SJCRH30 (cell line): ENCODE results near the gene MYBPH. TPM values are rescaled to one million over a fixed set of nuclear protein-coding genes. Genes with fewer than 3 reads are reported as not detected.

ENCODE experiments used
- DNase-seq, 2 experiments: peaks; one replicate each; pipeline ENCODE4 v3.0.0-alpha.2; 2015 to 2020
- H3K27ac ChIP-seq: fragments of 250-450 bp; sonication (Bioruptor Pico); 2 replicates; pipeline ENCODE4 v1.5.1; 2020; ENCODE audit warnings: mild to moderate bottlenecking, moderate library complexity
- H3K27me3 ChIP-seq: fragments of 250-450 bp; sonication (Bioruptor Pico); 2 replicates; pipeline ENCODE4 v1.5.1; 2020; ENCODE audit warnings: mild to moderate bottlenecking, moderate library complexity
- H3K36me3 ChIP-seq: fragments of 250-450 bp; sonication (Bioruptor Pico); 2 replicates; pipeline ENCODE4 v1.5.1; 2020; ENCODE audit warnings: mild to moderate bottlenecking, moderate library complexity
- H3K4me1 ChIP-seq: fragments of 250-450 bp; sonication (Bioruptor Pico); 2 replicates; pipeline ENCODE4 v1.5.1; 2020; ENCODE audit warnings: mild to moderate bottlenecking, moderate library complexity
- H3K4me3 ChIP-seq: fragments of 250-450 bp; sonication (Bioruptor Pico); 2 replicates; pipeline ENCODE4 v1.5.1; 2020; ENCODE audit warnings: mild to moderate bottlenecking, moderate library complexity
- H3K9me3 ChIP-seq: fragments of 250-450 bp; sonication (Bioruptor Pico); replicated peaks from 2 replicates; pipeline ENCODE4 v1.5.1; 2020; ENCODE audit warnings: mild to moderate bottlenecking, moderate library complexity
- total RNA-seq: library from RNA; depleted of rRNA; stranded (reverse); fragments of >200 nt; shearing (Covaris generic); gene quantifications from 2 replicates; pipeline ENCODE4 v1.2.3, GENCODE V29; 2014

The MYBPH gene
- total RNA-seq, 1 experiment from 2014 or later: 1.8 TPM

DNA sequence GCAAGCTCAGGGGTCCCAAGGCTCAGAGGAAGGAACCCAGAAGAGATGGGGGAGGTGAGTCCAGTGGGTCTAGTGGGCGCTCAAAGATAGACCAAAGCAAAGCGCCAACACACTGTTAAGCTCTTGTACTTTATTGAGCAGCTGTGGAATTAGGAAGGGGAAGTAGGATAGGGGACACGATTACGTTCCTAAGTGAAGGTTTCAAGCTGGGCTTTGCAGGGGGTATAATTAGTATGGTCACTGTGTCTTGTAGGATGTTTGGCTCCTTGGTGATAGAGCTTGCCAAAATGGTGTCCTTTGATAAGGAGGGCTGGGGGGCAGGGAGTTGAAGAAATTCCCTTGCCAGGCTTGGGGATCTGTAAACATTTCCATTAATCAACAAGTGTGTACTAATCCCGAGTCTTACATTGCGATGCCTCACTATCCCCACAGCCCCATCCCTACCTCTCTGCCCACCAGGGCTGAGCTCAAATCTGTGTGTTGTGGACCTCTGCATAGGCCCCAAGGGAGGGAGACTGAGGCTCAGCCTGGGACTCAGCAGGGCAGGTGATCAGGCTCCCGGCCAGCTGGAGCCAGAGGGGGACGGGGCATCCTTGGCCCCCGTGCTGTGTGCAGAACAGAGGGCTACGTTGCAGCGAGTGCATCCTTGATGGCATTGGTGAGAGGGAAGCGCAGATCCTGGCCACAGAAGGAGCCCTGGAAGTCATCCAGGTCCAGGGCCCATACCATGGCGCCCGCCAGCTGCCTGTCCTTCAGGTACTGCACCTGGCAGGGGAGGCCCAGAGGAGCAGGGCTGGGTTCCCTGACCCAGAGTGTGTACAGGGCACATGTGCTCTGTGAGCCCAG, 3.4 kb upstream of the MYBPH start:
- no peak for DNase-seq
- Histone ChIP-seq H3K4me1 (peaks cover 51% of the 10 kb centered on the region), H3K4me3 (no peak overlapping the region), H3K9me3 (no peaks in the 10 kb centered on the region), H3K27ac (peak overlapping the region; percentile 55; the same call in 1 of the 2 replicates), H3K36me3 (no peaks in the 10 kb centered on the region), H3K27me3 (no peaks in the 10 kb centered on the region)

- peaks cover 61% of the 10 kb centered on the region for H3K4me1 ChIP-seq
- H3K27me3 ChIP-seq: no peaks in the 10 kb centered on the region
- H3K36me3 ChIP-seq: no peaks in the 10 kb centered on the region
- DNase-seq: peak; percentile 48 to 60
- H3K9me3 ChIP-seq: no peaks in the 10 kb centered on the region
- H3K4me3 ChIP-seq: no peak overlapping the region
- peak overlapping the region; percentile 55 for H3K27ac ChIP-seq
Measured at GRCh38 chr1:203178083-203178482, 2.5 kb upstream of the MYBPH start.

DNA sequence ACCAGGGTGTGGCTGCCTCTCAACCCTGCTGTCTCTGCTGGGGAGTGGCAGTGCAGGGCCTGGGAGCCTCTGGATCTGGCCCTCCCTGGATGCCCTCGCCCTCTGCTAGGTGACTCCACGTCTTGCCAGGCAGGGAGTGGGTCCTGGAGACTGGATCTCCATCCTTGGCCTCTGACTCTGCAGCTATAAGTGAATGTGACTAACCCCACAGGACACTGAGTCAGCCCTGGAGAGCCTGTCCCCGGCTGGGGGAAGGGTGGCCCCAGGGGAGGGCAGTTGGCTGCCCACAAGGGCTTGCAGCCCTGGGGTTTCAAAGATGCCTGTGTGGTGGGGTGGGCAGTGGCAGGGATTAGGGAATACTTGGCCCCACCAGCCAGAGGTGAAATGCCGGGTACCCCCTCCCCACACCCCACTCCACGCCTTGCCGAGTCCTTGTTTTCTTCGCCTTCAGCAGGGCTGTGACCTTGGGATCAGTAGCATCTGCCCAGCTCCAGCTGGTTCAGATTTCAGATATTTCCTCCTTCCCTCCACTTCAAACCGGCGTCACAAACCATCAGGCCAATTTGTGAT, 1.9 kb upstream of the MYBPH start:
- no peaks in the 10 kb centered on the region for H3K27me3 ChIP-seq
- peak overlapping the region; percentile 55 for H3K27ac ChIP-seq
- no peaks in the 10 kb centered on the region for H3K36me3 ChIP-seq
- H3K9me3 ChIP-seq: no peaks in the 10 kb centered on the region
- H3K4me1 ChIP-seq: peaks cover 66% of the 10 kb centered on the region
- no peak overlapping the region for H3K4me3 ChIP-seq
- peak; percentile 61 to 65 for DNase-seq

DNA sequence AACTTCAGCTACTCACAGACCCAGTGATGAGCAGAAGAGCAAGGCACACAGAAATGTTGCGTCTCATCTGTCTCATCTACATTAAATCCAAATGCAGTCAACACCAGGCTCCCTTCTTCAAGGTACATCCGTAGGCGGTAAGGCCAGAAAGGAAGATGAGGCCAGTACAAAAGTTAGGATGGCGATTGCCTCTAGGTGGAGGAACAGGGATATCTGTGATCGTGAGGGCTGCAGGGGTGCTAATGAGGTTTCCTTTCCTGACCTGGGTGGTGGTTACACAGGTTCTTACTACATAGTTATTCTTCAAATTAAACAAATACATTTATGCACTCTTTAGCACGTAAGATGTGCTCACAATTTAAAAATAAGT, 1.4 kb upstream of the MYBPH start:
- no peaks in the 10 kb centered on the region for H3K27me3 ChIP-seq
- peak in 1 of 2 experiments; percentile 40 for DNase-seq
- peak overlapping the region; percentile 55; the same call in 1 of the 2 replicates for H3K27ac ChIP-seq
- H3K36me3 ChIP-seq: no peaks in the 10 kb centered on the region
- no peaks in the 10 kb centered on the region for H3K9me3 ChIP-seq
- peaks cover 70% of the 10 kb centered on the region for H3K4me1 ChIP-seq
- no peak overlapping the region for H3K4me3 ChIP-seq

DNA sequence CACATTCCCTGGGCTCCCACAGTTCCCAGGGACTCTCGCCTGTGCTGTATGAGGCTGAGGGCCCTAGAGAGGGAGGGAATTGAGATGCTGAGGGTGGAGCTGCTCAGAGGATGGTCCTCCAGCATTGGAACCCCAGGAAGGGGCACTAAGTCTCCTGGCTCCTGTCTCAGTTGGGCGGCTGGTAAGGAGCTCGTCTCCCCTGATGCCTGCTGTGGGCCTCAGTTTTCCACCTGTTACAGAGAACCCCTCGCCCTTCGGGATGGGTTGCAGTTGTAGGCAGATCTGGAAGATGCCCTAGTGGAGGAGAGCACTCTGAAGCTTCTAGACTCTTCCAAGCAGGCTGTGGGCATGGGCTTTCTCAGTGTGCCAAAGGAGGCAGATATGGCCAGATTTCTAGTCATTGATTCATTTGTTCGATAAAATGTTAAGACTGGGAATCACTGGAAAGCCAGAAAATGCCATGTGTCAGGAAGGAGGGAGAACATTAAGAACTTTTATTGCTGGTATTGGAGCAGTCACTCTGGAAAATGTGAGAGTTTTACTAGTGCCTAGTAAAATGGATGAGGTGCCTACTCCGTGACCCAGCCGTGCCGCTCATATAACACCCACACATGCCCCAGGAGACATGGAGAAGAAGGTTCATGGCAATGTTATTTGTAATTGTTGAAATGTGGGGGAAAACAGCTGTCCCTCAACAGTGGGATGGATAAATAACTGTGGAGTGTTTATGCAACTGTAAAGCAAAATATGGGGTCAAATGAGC, 828 bp upstream of the MYBPH start:
- Histone ChIP-seq H3K36me3 (no peaks in the 10 kb centered on the region), H3K27ac (peak overlapping the region; percentile 55; the same call in 1 of the 2 replicates), H3K27me3 (no peaks in the 10 kb centered on the region), H3K4me3 (no peak overlapping the region), H3K9me3 (no peaks in the 10 kb centered on the region), H3K4me1 (peaks cover 75% of the 10 kb centered on the region)
- no peak for DNase-seq

DNA sequence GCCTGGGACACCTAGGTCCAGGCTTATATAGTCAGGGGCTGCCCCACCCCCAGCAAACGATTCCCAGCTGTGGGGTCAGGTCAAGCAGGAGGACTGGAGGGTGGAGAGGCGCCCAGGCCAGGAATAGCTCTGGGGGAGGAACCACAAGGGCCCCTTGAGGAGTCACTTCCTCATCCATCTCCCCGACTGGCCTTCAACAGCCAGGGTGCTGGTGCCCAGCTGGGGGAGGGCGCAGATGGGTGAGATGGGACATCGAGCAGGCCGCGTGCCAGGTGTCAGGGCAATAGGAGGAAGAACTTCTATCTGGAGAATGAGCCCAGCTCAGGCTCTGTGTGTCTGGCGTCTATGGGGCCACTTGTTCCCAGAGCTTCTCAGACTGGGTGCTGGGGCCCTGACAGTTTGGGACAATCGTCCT, 208 bp upstream of the MYBPH start:
- H3K9me3 ChIP-seq: no peaks in the 10 kb centered on the region
- no peak overlapping the region for H3K27ac ChIP-seq
- H3K4me3 ChIP-seq: no peak overlapping the region
- H3K27me3 ChIP-seq: no peaks in the 10 kb centered on the region
- H3K36me3 ChIP-seq: peaks cover 4% of the 10 kb centered on the region; the same call in 1 of the 2 replicates
- H3K4me1 ChIP-seq: peaks cover 75% of the 10 kb centered on the region
- no peak for DNase-seq

- H3K9me3 ChIP-seq: no peaks in the 10 kb centered on the region
- DNase-seq: no peak
- H3K27me3 ChIP-seq: no peaks in the 10 kb centered on the region
- peaks cover 75% of the 10 kb centered on the region for H3K4me1 ChIP-seq
- H3K4me3 ChIP-seq: no peak overlapping the region
- peak overlapping the region; percentile 82; the same call in 1 of the 2 replicates for H3K27ac ChIP-seq
- peaks cover 10% of the 10 kb centered on the region; the same call in 1 of the 2 replicates for H3K36me3 ChIP-seq
Measured at GRCh38 chr1:203174324-203174985, 1.2 kb downstream of the MYBPH start.

DNA sequence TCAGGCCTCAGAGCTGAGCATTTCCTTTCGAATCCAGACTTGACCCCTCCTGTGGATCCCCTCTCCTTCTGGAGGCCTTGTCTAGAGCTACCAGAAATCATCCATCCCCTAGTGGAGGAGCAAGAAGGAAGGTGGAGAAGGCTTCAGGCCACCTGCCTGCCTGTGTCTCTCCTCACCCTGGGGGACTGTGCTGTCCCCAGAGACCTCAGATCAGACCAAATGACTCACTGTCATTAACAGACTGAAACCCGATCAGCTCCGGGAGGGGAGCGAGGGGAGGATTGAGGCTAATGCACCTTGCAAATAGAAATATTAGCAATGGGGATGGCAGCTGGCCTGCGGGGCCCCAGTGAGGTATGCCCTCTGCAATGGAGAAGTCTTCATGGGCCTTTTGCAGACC, 2.1 kb downstream of the MYBPH start:
- DNase-seq: peak; percentile 96 to 97
- H3K27ac ChIP-seq: peak overlapping the region; percentile 82
- no peak overlapping the region for H3K4me3 ChIP-seq
- H3K36me3 ChIP-seq: peaks cover 10% of the 10 kb centered on the region; the same call in 1 of the 2 replicates
- no peaks in the 10 kb centered on the region for H3K27me3 ChIP-seq
- peaks cover 69% of the 10 kb centered on the region for H3K4me1 ChIP-seq
- H3K9me3 ChIP-seq: no peaks in the 10 kb centered on the region

DNA sequence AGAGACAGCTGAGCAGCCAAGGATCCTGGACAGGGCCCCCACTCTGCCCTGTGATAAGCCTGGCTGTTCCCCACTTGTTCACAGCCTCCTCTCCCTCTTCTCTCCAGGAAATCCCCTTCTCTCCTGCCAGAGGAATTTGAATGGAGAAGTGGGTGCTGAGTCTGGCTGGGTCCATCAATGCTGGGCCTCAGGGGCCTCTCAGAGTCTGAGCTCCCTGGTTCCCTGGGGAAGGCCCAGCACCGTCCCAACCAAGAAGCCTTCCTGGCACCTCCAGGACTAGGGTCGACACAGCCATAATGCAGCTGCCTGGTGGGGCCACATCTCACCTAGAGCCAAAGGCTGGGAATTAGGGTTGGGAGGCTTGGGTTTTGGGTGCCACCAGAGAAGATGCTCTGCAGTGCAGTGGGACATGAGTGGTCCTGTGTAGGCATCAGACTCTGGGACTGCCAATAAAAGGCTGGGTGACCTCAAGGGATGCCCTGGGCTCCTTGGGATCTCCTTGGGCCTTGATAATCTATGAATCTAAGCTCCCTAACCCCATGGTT, 2.5 kb downstream of the MYBPH start:
- peaks cover 11% of the 10 kb centered on the region for H3K36me3 ChIP-seq
- no peaks in the 10 kb centered on the region for H3K9me3 ChIP-seq
- DNase-seq: no peak
- H3K4me3 ChIP-seq: no peak overlapping the region
- peak overlapping the region; percentile 82 for H3K27ac ChIP-seq
- no peaks in the 10 kb centered on the region for H3K27me3 ChIP-seq
- peaks cover 64% of the 10 kb centered on the region for H3K4me1 ChIP-seq

GRCh38 chr1:203172184-203173010, 3.2 kb downstream of the MYBPH start:
- no peaks in the 10 kb centered on the region for H3K9me3 ChIP-seq
- H3K4me1 ChIP-seq: peaks cover 57% of the 10 kb centered on the region
- H3K27me3 ChIP-seq: no peaks in the 10 kb centered on the region
- peak; percentile 91 to 94 for DNase-seq
- peaks cover 15% of the 10 kb centered on the region for H3K36me3 ChIP-seq
- H3K27ac ChIP-seq: peak overlapping the region; percentile 82
- no peak overlapping the region for H3K4me3 ChIP-seq

DNA sequence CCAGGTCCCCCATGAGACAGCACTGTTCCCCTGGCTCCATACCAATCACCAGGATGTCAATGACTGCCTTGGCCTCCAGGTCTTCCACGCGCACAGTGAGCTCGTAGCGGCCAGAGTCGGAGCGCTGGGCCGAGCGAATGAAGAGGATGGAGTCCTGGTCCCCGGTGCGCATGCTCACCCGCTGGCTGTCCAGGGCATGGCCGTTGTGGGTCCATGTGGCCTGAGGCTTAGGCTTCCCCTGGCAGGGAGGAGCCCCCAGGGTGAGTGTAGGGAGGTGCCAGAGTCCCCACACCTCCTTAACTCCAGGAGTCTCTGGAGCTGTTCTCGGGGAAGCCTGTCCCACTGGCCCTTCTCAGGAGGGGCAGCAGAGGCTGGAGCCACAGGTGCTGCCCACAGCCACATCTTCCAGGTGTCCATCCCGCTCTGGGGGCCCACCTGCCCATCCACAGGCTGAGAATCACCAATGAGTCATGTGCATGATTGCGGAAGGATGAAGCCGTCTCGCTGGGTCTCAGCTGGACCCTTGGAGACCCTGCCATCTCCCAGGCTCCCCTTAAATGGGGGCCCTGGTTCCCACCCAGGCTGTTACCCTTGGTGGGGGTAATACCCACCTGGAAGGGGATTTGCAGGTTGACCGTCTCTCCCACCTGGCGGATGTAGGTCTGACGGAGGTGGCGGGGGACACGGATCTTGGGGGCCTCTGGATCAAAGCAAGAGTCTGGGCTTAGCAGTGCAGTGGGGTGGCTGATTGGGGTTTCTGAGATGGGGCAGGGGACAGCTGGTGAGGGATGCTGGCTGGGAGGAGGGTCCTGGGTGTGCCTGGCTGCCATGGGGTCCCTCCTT, 4.1 kb downstream of the MYBPH start:
- no peaks in the 10 kb centered on the region for H3K9me3 ChIP-seq
- no peaks in the 10 kb centered on the region for H3K27me3 ChIP-seq
- DNase-seq: no peak
- H3K4me1 ChIP-seq: peaks cover 49% of the 10 kb centered on the region
- no peak overlapping the region for H3K27ac ChIP-seq
- no peak overlapping the region for H3K4me3 ChIP-seq
- H3K36me3 ChIP-seq: peaks cover 18% of the 10 kb centered on the region

DNA sequence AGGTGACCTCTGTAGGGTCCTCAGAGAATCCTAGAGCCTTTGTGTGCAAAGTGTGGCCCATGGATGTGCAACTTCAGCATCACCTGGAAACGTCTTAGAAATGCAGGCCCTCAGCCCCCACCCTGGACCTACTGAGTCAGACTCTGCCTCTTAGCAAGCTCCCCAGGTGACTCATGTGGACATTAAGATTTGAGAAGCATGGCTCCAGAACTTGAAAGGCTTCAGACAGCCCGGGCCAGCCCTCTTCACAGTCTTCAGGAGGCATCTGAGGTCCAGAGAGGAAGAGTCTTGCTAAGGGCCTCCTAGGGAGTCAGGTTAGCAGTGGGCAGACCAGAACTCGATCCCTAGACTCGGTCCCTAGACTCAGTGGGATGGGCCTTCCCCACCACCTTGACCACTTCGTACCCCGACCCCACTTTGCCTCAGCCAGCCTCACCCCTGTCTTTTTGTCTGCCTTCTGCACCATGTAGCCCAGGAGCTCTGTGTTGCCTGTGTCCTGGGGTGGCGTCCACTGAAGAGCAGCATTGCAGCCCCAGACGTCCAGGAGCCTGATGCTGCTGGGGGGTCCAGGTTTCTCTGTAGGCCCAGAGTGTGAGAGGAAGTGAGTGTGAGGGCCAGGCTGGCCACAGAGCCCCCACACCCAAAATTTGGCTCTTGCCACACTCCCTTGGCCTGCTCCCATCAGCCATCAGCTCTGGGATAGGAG, 4.8 kb downstream of the MYBPH start:
- Histone ChIP-seq H3K4me3 (no peak overlapping the region), H3K27ac (no peak overlapping the region), H3K9me3 (no peaks in the 10 kb centered on the region), H3K27me3 (no peaks in the 10 kb centered on the region), H3K36me3 (peaks cover 26% of the 10 kb centered on the region), H3K4me1 (peaks cover 41% of the 10 kb centered on the region)
- DNase-seq: no peak
